GM21381 (cell line): Measurements from ENCODE around the gene FEV.

Experiments
- ATAC-seq: cut with Tn5 transposase; IDR thresholded peaks from one replicate; pipeline ENCODE4 v1.9.1; 2021; ENCODE audit warnings: mild to moderate bottlenecking, moderate library complexity; ENCODE audit not compliant: unreplicated experiment

Gene FEV

GRCh38 chr2:218993345-218994315, 8.6 kb upstream of the FEV start, which contains the start of gene CRYBA2:
CRYBA2 (minus strand) TSS chr2:218993422; CDS start chr2:218993176, 246 bp downstream.
- no peak for ATAC-seq

- ATAC-seq, result no peak
Measured at GRCh38 chr2:218992703-218993344, 7.8 kb upstream of the FEV start.

GRCh38 chr2:218992196-218992595, 7.2 kb upstream of the FEV start:
- ATAC-seq, result no peak

- no peak for ATAC-seq
Measured at GRCh38 chr2:218991674-218992168, 6.7 kb upstream of the FEV start.

GRCh38 chr2:218990612-218991011, 5.6 kb upstream of the FEV start:
- no peak for ATAC-seq

- ATAC-seq, result no peak
Measured at GRCh38 chr2:218990052-218990451, 5.1 kb upstream of the FEV start.

GRCh38 chr2:218988650-218989049, 3.7 kb upstream of the FEV start:
- no peak for ATAC-seq

GRCh38 chr2:218988164-218988563, 3.2 kb upstream of the FEV start:
- no peak for ATAC-seq

GRCh38 chr2:218986148-218986761, 1.3 kb upstream of the FEV start:
- no peak for ATAC-seq

GRCh38 chr2:218985325-218986091, 524 bp upstream of the FEV start:
- ATAC-seq, result no peak

- no peak for ATAC-seq
Measured at GRCh38 chr2:218984239-218985020, 554 bp downstream of the FEV start.

GRCh38 chr2:218983934-218984238, 1.1 kb downstream of the FEV start:
- no peak for ATAC-seq

- ATAC-seq, result no peak
Measured at GRCh38 chr2:218983263-218983933, 1.6 kb downstream of the FEV start.

GRCh38 chr2:218982586-218983262, 2.3 kb downstream of the FEV start:
- no peak for ATAC-seq

- ATAC-seq, result no peak
Measured at GRCh38 chr2:218981881-218982585, 3.0 kb downstream of the FEV start.

GRCh38 chr2:218981390-218981880, 3.5 kb downstream of the FEV start:
- no peak for ATAC-seq

- no peak for ATAC-seq
Measured at GRCh38 chr2:218980735-218981389, 4.1 kb downstream of the FEV start.
